ENCODE data around the gene PF4V1.

Gene PF4V1

GRCh38 chr4:73831569-73831968 is 21.5 kb upstream of the PF4V1 start:
- H3K27ac ChIP-seq (ENCODE audit: low read depth, low read length, poor library complexity, severe bottlenecking), result no peak overlapping the region
- TF ChIP-seq CTCF (IDR thresholded peaks at IDR 0.05; ENCODE audit: low read length) (no peak), EZH2 (IDR thresholded peaks at IDR 0.05; ENCODE audit: borderline replicate concordance, low read length) (no peak)

GRCh38 chr4:73832651-73833237 is 20.4 kb upstream of the PF4V1 start:
- Histone ChIP-seq H3K4me3 (ENCODE audit: low read depth, low read length, poor library complexity, severe bottlenecking) (no peak overlapping the region), H2AFZ (ENCODE audit: low read length) (no peak overlapping the region), H3K4me2 (ENCODE audit: low read length) (no peak overlapping the region)

More at GRCh38 chr4:73831569-73831968, 21.5 kb upstream of the PF4V1 start:
- no peaks in the 10 kb centered on the region for H3K9me2 ChIP-seq (ENCODE audit: low read depth, low read length)
- no peaks in the 10 kb centered on the region for H3K27me3 ChIP-seq (ENCODE audit: insufficient read depth, low read length)
- H3K36me3 ChIP-seq (ENCODE audit: insufficient read depth, low read length), result no peaks in the 10 kb centered on the region
- H3K79me2 ChIP-seq (ENCODE audit: insufficient read depth, low read length), result no peaks in the 10 kb centered on the region
- H4K20me1 ChIP-seq (ENCODE audit: insufficient read depth, low read length), result no peaks in the 10 kb centered on the region
- no peaks in the 10 kb centered on the region for H3K4me1 ChIP-seq (ENCODE audit: insufficient read depth, low read length, severe bottlenecking)
- no peak overlapping the region for H2AFZ ChIP-seq (ENCODE audit: low read length)
- H3F3A ChIP-seq (ENCODE audit: insufficient read depth, low read length), result no peaks in the 10 kb centered on the region
- no peak overlapping the region for H3K4me3 ChIP-seq (ENCODE audit: low read depth, low read length, poor library complexity, severe bottlenecking)
- H3K4me2 ChIP-seq (ENCODE audit: low read length), result no peak overlapping the region
- no peaks in the 10 kb centered on the region for H3K9me3 ChIP-seq (ENCODE audit: low read length)
- H3K9ac ChIP-seq (ENCODE audit: low read length), result no peak overlapping the region

GRCh38 chr4:73836373-73837279 is 16.5 kb upstream of the PF4V1 start, which contains the start of gene CXCL6:
Gene CXCL6, plus strand, starts transcription at chr4:73836678. Its CDS starts 73 bp downstream, at chr4:73836751.
- no peaks in the 10 kb centered on the region for H3F3A ChIP-seq (ENCODE audit: insufficient read depth, low read length)
- H3K36me3 ChIP-seq (ENCODE audit: insufficient read depth, low read length), result no peaks in the 10 kb centered on the region
- no peaks in the 10 kb centered on the region for H4K20me1 ChIP-seq (ENCODE audit: insufficient read depth, low read length)
- H2AFZ ChIP-seq (ENCODE audit: low read length), result no peak within 1 kb of the TSS
- no peak within 1 kb of the TSS for H3K4me2 ChIP-seq (ENCODE audit: low read length)
- no peak within 1 kb of the TSS for H3K27ac ChIP-seq (ENCODE audit: low read depth, low read length, poor library complexity, severe bottlenecking)
- H3K9me3 ChIP-seq (ENCODE audit: low read length), result no peaks in the 10 kb centered on the region
- TF ChIP-seq CTCF (IDR thresholded peaks at IDR 0.05; ENCODE audit: low read length) (no peak), EZH2 (IDR thresholded peaks at IDR 0.05; ENCODE audit: borderline replicate concordance, low read length) (no peak)
- no peak within 1 kb of the TSS for H3K9ac ChIP-seq (ENCODE audit: low read length)
- H3K4me3 ChIP-seq (ENCODE audit: low read depth, low read length, poor library complexity, severe bottlenecking), result no peak within 1 kb of the TSS
- H3K27me3 ChIP-seq (ENCODE audit: insufficient read depth, low read length), result no peaks in the 10 kb centered on the region
- no peaks in the 10 kb centered on the region for H3K9me2 ChIP-seq (ENCODE audit: low read depth, low read length)
- H3K4me1 ChIP-seq (ENCODE audit: insufficient read depth, low read length, severe bottlenecking), result no peaks in the 10 kb centered on the region
- H3K79me2 ChIP-seq (ENCODE audit: insufficient read depth, low read length), result no peaks in the 10 kb centered on the region

More at GRCh38 chr4:73832651-73833237, 20.4 kb upstream of the PF4V1 start:
- no peaks in the 10 kb centered on the region for H3K36me3 ChIP-seq (ENCODE audit: insufficient read depth, low read length)
- H3K27ac ChIP-seq (ENCODE audit: low read depth, low read length, poor library complexity, severe bottlenecking), result no peak overlapping the region
- H3K9me2 ChIP-seq (ENCODE audit: low read depth, low read length), result no peaks in the 10 kb centered on the region
- no peaks in the 10 kb centered on the region for H3K4me1 ChIP-seq (ENCODE audit: insufficient read depth, low read length, severe bottlenecking)
- H4K20me1 ChIP-seq (ENCODE audit: insufficient read depth, low read length), result no peaks in the 10 kb centered on the region
- no peaks in the 10 kb centered on the region for H3K9me3 ChIP-seq (ENCODE audit: low read length)
- no peaks in the 10 kb centered on the region for H3F3A ChIP-seq (ENCODE audit: insufficient read depth, low read length)
- no peak for TF ChIP-seq CTCF (IDR thresholded peaks at IDR 0.05; ENCODE audit: low read length)
- no peak for TF ChIP-seq EZH2 (IDR thresholded peaks at IDR 0.05; ENCODE audit: borderline replicate concordance, low read length)
- no peaks in the 10 kb centered on the region for H3K79me2 ChIP-seq (ENCODE audit: insufficient read depth, low read length)
- H3K27me3 ChIP-seq (ENCODE audit: insufficient read depth, low read length), result no peaks in the 10 kb centered on the region
- no peak overlapping the region for H3K9ac ChIP-seq (ENCODE audit: low read length)
